ENCODE results near the gene RAB15.

RAB15 gene

DNA sequence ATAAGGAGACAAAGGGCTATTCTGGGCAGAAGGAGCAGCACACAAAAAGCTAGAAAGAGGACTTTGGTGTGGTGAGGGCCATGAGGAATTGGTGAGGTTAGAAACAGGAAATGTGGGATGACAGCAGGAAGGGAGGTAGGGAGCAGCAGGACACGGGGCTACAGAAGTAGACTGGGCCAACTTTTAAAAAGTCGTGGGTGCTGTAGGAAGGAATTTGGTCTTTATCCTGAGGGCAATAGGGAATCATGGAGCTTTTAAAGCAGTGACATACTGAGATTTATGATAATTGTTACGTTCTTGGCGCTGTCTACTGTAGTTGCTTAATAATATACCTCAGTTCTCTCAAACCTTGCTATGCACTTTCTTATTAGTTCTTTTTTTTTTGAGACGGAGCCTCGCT, 66.1 kb downstream of the RAB15 start:
- Mint-ChIP-seq H3K4me1 (ENCODE audit: low read depth) (peaks cover 4% of the 10 kb centered on the region), H3K9me3 (no peaks in the 10 kb centered on the region), H3K27me3 (peaks cover 2% of the 10 kb centered on the region), H3K27ac (no peak overlapping the region), H3K4me3 (no peak overlapping the region), H3K36me3 (ENCODE audit: low read depth) (no peaks in the 10 kb centered on the region)
- DNase-seq = no peak

DNA sequence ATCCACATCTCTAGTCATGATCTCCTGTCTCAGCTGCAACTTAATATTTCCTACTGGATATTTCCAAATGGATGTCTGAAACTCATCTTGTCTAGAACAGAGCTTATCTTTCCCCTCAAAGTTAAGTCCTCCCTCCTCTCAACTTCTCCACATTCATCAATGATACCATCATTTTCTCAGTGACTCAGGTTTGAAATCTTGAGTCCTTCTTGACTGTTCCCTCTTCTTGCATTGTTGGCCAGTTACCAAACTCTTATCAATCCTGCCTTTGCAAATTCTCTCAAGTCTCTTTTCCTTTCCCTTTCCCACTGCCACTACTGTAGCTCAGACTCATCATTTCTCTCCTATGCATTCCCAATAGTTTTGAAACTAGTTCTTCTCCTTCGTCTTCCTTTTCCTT, 72.2 kb downstream of the RAB15 start:
- no peaks in the 10 kb centered on the region for H3K9me3 Mint-ChIP-seq

More for the DNA sequence above, 72.2 kb downstream of the RAB15 start:
- Mint-ChIP-seq H3K36me3 (ENCODE audit: low read depth) (no peaks in the 10 kb centered on the region), H3K27ac (no peak overlapping the region), H3K27me3 (peaks cover 2% of the 10 kb centered on the region), H3K4me3 (no peak overlapping the region), H3K4me1 (ENCODE audit: low read depth) (no peaks in the 10 kb centered on the region)
- DNase-seq = no peak

All from activated T-cell treated with anti-CD3 and anti-CD28 coated beads, Interleukin-2, amount 50 U/mL, for 24 hours (primary cell).